ENCODE measurements around the gene PTPRT.
A peak's percentile ranks its signal among the peaks of the same experiment; 100 is the strongest.
"Not testable (repeated sequence)": the region's sequence is repeated elsewhere in the genome, so short reads cannot be mapped to it uniquely, and the experiment has no call there.

PTPRT gene

DNA sequence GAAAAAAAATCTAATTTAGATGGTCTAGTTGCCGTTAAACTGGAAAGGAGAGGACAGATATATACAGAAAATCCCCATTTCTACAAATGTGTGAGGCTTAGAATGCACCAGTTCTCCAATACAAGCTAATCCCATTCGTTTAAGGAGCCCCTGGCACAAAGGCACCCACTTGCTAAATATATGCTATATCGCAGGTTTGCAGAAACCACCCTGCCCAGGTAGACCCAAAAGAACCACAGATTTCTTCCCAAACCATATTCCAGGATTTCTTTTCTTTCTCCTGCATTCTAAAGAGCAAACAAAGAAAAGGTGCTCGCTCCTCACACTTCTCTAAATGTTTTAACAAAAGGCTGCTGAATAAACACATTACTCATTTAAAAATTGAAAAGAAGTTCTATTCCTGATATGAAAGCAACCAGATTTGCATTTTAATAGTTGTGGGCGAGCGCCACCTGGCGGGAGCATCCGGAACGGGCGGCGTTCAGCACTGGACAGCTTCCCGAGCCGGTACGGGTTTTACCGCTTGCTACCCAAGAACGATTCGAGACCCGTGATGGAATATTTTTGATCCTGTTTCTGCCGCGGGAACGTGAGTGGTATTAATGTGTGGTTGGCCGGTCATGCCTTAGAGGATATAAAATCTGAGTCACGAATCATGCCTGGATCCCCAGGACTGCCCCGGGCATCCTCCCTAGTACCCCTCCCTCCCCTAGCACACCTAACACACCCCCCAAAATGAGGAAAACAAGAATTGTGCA is 2.1 kb downstream of the PTPRT start:
- peak; percentile 1 for DNase-seq (ENCODE audit: low read depth)

GRCh38 chr20:43186312-43186711 is 3.4 kb downstream of the PTPRT start:
- no peak for DNase-seq (ENCODE audit: low read depth)

- DNase-seq (ENCODE audit: low read depth) = no peak
These were observed 3.8 kb downstream of the PTPRT start for GRCh38 chr20:43185901-43186300.

- no peak for DNase-seq (ENCODE audit: low read depth)
These were observed 6.1 kb downstream of the PTPRT start for GRCh38 chr20:43183536-43184070.

- no peak for DNase-seq (ENCODE audit: low read depth)
These were observed 11.6 kb downstream of the PTPRT start for GRCh38 chr20:43178080-43178479.

DNA sequence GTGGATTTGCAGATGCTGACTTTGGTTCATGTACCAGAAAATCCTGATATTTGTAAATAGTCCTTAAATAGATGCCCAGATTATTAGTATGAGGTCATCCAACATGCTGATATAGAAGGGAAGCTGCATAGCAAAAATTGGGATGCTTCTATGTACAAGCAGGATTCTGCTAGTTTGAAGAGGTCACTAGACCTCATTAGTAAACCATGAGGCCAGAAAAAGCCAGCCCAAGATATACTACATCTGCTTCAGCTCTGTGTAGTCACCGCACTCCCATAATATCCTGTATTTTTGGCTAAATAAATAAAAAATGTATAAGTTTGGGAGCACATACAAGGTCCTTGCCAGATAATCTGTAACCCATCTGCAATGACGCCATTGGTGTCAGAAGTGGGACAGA is 13.0 kb downstream of the PTPRT start:
- no peak for DNase-seq (ENCODE audit: low read depth)

GRCh38 chr20:43171930-43172329 is 17.8 kb downstream of the PTPRT start:
- no peak for DNase-seq (ENCODE audit: low read depth)

- DNase-seq (ENCODE audit: low read depth) = no peak
These were observed 18.9 kb downstream of the PTPRT start for GRCh38 chr20:43170771-43171170.

DNA sequence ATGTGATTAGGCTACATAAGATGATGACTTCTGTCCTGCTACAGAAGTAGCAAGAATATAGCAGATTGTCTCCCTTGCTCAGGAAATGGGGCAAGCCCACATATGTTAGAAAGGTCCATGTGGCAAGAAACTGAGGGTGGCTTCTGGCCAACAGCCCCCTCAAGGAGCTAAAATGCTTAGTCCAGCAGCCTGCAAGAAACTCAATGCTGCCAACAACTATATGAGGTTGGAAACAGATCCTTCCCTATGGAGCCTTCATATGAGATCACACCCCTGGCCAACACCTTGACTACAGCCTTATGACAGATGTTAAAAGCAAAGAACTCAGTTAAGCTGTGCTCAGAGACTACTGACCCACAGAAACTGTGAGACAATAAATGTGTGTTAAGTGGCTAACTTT is 22.1 kb downstream of the PTPRT start:
- DNase-seq (ENCODE audit: low read depth) = no peak

GRCh38 chr20:43167021-43167420 is 22.7 kb downstream of the PTPRT start:
- no peak for DNase-seq (ENCODE audit: low read depth)

GRCh38 chr20:43165611-43166010 is 24.1 kb downstream of the PTPRT start:
- no peak for DNase-seq (ENCODE audit: low read depth)

DNA sequence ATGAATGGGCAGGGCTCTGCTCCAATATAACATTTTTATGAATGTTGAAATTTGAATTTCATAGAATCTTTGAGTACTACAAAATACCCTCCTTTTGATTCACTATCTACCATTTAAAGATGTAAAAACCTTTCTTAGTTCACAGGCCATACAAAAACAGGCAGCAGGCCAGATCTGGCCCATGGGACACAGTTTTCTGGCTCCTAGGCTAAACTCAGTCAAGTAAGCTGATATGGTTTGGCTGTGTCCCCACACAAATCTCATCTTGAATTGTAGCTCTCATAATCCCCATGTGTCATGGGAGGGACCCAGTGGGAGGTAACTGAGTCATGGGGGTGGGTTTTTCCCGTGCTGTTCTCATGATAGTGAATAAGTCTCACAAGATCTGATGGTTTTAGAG is 25.0 kb downstream of the PTPRT start:
- not testable (repeated sequence) for DNase-seq (ENCODE audit: low read depth)

GRCh38 chr20:43161716-43162115 is 28.0 kb downstream of the PTPRT start:
- no peak for DNase-seq (ENCODE audit: low read depth)

GRCh38 chr20:43160941-43161340 is 28.8 kb downstream of the PTPRT start:
- DNase-seq (ENCODE audit: low read depth) = no peak

DNA sequence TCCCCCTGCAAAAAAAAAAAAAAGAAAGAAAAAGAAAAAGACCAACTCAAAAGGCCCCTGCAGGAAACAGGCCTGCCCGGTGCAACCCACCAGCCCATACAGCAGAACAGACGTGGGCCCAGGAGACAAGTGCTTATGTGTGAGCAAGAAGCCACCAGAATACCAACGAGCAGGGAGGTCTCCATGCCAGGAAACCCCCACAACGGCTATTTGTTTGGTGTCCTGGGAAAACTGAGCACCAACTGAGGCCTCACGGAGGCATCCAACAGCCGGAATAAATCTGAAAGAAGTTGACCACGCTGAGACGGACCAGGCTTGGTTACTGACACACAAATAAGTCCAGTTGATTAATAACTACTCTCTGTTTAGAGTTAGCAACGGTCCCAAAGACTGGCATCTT is 29.7 kb downstream of the PTPRT start:
- no peak for DNase-seq (ENCODE audit: low read depth)

DNA sequence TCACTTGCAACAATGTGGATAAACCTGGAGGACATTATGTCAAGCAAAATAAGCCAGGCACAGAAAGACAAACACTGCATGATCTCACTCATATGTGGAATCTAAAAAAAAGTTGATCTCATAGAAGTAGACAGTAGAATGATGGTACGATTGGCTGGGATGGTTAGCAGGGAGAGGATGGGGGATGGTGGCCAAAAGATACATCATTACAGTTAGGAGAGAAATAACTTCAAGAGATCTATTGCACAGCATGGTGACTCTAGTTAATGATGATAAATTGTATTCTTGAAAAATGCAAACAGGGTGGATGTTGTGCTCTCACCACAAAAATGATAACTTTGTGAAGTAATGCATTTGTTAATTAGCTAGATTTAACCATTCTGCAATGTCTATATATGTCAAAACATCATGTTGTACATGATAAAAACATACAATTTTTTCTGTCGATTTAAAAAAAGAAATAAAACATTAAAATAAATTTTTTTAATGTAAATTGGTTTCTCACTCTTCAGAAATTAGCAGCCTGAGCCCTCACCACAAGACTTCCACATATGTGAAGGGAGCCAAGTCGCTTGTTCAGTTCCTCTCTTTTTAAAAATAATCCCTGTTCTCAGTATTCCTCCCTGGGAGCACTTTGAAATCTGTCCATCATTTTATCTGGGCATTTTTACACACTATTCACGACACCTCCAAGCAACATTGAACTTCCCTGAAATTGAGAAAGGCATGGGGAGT is 34.2 kb downstream of the PTPRT start:
- no peak for DNase-seq (ENCODE audit: low read depth)

DNA sequence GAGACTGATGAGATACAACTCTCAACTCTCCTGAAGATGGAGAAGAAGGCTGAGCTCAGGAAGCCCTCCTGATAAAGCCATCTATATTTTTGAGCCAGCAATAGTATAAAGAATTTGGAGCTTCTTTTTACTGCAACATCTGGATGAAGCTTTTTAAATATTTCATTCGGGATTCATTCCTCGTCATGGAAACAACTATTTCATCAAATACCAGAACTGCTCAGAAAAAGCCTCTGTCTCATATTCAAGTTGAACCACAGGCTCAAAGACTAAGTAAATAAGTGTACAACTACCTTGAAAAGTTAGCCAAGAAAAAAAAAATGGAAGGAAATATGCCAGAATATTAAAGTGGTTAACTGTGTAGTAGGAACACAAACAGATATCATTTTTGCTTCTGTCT is 37.8 kb downstream of the PTPRT start:
- DNase-seq (ENCODE audit: low read depth) = no peak

DNA sequence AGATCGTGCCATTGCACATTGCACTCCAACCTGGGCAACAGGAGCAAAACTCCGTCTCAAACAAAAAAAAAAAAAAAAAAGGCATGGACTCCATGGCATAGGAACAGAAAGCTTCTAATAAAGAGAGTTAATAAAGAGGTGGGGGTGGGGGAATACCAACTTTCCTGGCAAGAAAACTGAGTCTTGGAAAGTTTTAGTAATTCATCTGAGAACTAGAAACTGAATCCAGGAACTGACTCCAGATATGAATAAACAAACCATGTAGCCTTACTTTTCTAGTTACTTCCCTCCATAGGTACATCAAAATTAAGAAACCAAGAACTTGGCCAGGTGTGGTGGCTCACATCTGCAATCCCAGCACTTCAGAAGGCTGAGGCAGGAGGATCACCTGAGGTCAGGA is 38.5 kb downstream of the PTPRT start:
- DNase-seq (ENCODE audit: low read depth) = no peak

DNA sequence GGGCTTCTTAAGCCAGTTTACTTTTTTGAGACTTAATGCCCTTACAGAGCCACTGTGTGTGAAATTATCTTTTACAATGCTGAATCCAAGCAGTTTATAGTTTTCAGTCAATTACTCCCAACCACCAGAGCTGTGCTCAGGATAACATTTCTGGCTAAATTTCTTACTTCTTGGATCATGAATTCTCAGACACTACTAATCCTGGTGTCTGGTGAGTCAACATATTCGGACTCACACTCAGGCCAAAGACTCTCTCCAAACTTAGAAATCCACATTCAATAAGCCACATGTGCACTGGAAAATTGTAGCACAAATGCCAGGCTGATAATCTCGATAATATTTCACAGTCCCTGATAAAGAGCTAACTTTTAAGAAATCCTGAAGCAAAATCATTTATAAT is 49.0 kb downstream of the PTPRT start:
- no peak for DNase-seq (ENCODE audit: low read depth)

GRCh38 chr20:43138061-43138770 is 51.5 kb downstream of the PTPRT start:
- no peak for DNase-seq (ENCODE audit: low read depth)

GRCh38 chr20:43137160-43137559 is 52.5 kb downstream of the PTPRT start:
- DNase-seq (ENCODE audit: low read depth) = no peak

- no peak for DNase-seq (ENCODE audit: low read depth)
These were observed 65.5 kb downstream of the PTPRT start for GRCh38 chr20:43124241-43124640.

- no peak for DNase-seq (ENCODE audit: low read depth)
These were observed 66.5 kb downstream of the PTPRT start for GRCh38 chr20:43123180-43123579.

Measured in activated gamma-delta T cell treated with anti-CD3 and anti-CD28 coated beads, Interleukin-2, amount 50 U/mL, for 16 hours (primary cell).